Stimulated activated CD4-positive, alpha-beta T cell treated with anti-CD3 and anti-CD28 coated beads, Interleukin-15, amount 100 ng/mL, for 48 hours (primary cell): ENCODE results near the gene MYO9B.

ENCODE experiments used
- DNase-seq, 2 donors: peaks; one replicate each; pipeline ENCODE4 v3.0.0-alpha.2; 2020; ENCODE audit warnings: low read depth in 2 of 2

The MYO9B gene

DNA sequence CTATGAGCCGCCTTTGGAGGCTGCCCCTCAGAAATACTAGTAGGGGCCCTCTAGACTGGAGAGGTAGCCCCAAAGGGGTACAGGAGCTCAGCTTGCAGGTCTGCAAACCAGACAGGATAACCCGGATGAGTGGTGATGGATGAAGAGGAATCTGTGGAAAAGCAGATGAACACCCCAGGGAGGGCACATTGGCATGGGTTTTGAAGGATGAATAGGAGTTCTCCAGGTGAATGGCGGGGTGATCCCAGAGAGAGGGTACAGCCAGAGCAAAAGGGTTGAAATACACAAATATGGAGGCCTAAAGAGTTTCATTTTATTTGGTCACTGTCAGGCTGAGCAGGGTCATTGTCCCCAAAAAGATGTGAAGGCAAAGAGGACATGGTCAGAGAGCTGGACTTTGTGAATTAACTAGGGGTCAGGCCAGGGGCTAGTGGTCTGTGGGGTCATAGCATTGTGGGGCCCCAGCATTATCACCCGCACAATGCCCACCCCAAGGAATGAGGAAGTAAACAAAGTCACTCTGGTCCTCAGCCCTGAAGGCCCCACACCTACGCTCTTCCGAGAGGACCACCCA is 165.3 kb downstream of the MYO9B start:
- DNase-seq = no peak

DNA sequence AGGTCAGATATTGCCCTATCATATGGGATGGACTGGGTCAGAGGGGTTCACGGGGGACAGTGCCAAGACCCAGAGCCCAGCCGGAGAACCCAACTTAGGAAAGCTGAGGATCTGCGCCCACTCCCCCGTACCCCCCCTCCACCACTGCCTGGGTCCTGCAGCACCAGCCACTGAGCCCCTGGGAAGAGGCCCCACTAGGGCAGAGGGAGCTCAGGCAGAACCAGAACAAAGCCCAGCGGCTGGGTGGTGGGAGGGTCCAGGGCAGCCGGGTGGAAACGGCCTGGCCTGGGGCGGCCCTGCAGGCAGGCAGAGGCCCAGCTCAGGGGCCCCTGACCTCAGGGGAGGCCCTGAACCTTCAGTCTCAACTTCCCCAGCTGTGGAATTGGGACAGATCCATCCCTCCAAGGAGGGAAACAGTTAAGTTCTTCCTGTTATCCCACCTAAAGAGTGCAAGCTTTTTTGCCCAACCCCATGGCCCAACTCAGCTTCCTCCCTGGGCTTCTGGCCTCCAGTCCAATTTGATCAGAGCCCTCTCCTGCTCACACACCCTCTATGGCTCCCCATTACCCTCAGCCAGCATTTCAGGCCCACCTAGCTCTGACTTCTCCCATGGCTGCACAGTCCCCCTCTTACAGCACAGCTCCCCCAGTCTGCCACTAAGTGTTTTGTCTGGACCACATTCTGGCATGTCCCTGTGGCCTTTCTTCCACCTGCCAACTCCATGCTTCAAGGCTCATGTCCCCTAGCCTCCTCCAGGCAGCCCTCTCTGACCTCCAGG is 167.0 kb downstream of the MYO9B start:
- no peak for DNase-seq

DNA sequence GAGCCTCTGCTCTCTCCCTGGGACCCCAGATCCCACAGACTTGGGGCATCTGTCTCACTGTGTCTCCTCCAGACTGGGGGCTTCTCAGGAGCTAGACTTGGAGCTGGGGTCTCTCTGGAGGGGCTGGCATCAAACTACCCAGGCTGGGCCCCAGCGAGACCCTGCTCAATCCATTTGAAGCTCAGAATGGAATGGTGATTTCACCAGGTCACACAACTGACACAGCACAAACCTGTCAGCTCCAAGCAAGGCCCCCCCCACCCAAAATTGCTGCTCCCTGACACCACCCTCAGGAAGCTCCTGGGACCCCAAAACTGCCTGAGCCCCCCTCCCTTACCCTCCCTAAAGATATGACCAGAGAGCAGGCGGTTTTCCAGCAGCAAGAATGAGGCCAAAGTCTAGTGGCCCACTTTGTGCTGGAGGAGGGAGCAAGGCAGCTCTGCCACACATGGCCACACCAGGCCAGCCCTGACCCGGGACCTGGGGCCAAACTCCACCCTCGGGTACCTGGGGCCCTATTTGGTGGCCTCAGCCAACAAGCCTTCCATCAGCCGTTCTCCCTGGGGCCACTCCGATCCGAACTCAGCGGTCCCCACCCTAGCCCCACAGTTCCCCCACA is 167.7 kb downstream of the MYO9B start:
- no peak for DNase-seq

DNA sequence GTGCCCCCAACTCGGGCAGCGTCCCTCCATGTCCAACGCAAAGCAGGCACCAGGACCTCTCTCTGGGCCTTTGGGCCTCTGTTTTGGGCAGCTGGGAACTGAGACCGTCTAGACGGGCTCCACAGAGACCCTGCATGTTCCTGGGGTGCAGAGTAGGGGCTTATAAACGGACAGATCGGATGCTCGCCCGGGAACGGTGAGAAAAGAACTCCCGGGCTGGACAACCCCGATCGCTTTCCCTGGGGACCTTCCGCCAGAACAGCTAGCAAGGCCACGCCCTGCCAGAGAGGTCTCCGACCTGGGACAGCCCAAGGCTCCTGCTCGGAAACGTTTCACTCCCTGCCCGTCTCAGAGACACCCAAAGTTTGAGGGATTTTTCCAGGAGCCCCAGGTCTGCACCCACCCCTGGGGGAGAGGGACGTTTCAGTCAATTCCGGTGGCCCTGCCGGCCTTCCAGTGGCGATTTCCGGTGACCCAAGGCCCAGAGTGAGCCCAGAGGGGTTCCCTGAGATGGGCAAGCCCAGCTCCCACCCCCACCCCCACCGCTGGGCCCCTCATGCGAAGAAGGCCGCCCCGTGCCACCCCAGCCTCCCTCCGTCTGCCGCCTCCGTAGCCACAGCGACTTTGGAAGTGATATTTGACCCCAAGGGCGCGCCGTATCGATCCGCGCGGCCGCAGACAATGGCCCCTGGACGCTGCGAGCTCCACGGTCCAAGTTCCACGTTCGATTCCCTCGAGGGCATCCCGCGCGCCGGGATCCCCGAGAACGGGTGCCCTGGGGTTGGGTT is 168.4 kb downstream of the MYO9B start:
- DNase-seq = no peak

DNA sequence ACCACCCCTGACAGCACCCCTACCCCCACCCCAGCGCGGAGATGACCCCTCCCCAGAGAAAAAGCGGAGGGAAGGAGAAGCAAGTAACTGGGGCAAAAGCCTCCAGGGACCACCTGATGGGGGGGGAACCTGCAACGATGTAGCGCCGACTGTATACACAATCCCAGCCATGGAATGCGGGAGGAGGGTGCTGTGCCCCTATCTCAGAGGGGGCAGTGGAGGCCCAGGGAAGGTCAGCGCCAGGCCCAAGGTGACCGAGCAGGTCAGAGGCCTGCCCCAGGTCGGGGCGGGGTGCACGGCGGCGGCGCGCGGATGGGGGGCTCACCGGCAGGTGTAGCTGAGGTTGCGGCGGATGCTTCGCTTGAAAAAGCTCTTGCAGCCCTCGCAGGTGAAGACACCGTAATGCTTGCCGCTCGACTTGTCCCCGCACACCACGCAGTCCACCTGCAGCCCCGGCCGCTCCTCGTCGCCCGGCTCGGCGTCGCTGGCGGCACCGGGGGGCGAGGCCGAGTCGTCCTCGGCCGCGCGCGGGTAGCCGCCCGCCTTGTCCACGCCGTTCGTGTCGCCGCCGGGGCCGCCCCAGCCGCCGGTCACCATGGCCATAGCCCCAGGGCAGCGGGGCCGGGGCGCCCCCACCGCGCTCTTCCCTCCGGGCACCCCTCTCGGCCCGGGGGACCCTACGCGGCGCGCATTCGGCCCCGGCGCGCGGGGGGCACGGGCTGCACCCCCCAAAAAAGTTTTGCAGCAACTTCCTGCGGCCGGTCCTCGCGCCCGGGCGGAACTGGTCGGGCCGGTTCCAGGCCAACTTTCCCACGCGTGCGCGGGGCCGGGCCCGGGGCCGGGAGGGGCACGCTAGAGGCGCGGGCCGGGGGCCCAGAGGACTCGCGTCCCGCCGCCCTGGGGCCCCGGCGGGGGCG is 169.3 kb downstream of the MYO9B start:
- no peak for DNase-seq

- DNase-seq = no peak
Measured at GRCh38 chr19:17245535-17245984, 170.0 kb downstream of the MYO9B start, which contains the start of gene NR2F6. Gene NR2F6, minus strand, starts transcription at chr19:17245919. Its CDS starts 699 bp downstream, at chr19:17245220.

- no peak for DNase-seq
Measured at GRCh38 chr19:17246681-17247425, 171.3 kb downstream of the MYO9B start.

DNA sequence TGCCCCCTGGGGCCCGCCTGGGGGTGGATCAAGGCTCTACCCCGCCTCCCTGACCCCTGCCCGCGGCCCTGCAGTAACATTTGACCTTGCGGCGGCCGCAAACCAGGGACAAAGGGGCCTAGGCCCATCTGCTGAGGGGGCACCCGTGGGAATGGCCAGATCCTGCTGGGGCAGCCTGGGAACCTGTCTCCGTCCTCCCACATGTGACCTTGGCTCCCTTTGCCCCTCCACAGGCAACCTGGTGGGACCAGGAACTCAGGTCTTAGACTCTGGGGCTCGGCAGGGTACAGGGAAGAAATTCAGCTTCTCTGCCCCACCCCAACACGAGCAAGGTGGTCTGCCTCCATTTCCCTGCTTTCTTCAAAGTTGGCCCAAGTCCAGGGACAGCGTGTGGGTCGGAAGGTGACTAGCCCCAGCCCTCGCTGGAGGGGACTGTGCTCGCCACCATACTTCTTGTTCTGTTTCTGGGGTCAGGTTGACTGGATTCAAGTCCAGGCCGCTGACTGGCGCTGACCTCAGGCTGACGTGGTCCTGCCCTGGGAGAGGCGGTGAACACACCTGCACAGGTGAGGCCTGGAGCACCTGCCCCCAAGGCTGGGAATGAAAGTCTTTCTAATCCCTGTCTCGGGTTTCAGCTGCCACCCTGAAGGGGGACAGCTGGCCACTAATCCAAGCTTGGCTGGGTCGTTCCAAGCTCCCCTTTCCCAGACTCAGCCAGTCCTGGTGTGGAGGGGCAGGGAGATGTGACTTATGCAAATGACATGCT is 172.6 kb downstream of the MYO9B start:
- DNase-seq = no peak

DNA sequence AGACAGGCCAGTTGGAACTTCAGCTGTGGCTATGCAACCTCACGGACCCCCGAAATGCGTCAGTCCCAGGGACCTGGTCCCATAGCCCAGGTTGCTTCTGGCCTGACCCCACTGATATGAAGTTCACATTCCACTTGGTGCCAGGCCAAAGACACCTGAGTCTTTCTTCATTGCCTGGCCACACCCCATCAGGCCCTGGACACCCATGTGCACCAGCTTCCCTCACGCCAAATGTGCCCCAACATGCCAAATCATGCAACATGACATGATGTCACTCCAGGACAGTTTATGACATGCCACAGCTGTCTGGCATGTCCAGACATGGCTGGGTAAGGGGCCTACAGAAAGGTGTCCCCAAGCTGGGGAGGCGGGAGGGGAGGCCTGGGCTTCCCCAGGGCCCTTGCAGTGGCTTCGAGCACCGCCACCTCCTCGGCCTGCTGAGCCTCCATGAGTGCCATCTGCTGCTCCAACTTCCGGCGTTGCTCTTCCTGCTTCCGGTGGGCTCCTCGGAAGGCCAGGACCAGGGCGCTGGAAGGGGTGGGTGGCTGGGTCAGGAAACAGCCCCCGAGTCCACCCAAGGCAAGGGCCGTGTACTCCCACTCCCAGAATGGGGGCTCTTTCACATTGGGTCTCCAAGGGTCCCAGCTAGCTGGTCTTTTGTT is 174.4 kb downstream of the MYO9B start:
- DNase-seq = no peak

- DNase-seq = no peak
Measured at GRCh38 chr19:17254636-17255035, 179.1 kb downstream of the MYO9B start.

DNA sequence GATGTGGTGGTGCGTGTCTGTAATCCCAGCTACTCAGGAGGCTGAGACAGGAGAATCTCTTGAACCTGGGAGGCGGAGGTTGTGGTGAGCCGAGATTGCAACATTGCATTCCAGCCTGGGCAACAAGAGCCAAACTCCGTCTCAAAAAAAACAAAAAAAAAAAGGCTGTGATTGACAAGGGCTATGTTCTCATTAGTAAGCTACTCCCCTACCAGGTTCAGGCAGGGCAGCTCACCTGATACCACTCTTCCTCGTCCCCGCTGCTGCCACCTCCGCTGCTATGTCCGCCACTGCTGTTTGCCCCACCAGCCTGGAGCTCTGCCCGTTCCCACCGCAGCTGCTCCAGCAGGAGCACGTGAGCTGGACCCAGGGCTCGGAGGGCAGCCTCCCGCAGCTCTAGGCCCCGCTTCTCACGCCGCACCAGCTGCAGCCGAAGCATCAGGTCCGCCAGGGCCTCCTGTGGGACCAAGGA is 179.6 kb downstream of the MYO9B start:
- no peak for DNase-seq

DNA sequence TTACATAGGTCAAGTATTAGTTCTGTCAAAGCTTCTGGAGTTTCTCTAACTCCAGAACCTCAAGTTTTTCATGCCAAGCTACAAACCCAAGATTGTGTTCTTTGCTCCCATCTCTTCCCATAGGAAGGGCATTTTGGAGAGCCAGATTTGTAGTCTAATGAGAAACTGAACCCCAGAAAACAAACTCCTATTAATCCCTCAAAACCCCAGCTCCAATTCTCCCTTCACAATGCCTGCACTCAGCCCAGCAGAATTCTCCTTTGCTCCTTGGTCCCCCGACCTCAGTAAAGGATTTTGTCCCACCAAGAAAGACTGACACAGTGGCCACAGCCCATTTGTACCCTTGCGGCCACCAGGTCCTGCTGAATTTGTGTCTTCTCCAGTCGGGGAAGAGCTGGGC is 180.6 kb downstream of the MYO9B start:
- no peak for DNase-seq

DNA sequence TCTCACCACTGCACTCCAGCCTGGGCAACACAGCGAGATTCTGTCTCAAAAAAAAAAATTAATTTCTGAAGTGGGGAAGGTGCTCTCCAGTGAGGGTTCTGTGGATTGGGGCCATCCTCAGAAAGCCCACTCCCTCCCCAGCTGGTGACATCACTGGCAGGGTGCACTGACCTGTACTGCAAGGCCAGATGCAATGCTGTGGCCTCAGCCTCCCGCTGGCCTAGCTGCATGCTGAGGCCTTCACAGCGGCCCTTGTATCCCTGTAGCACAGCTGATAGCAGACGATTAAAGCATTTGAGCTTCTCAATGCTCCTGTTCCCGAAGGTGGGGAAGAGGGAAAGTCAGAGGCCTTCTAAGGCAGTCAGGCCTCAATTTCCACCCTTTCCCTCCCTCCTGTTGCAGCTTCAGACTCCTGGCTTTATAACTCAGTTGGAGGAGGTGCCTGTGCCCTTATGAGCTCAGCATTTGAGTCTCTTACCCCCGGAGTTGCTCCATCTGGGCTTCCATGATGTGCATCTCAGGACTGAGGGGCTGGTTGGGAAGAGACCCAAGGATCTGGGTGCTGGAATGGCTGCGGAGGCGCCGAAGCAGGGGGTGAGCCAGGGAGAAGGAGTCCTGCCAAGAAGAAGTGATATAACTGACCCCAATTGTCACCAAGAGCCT is 183.7 kb downstream of the MYO9B start:
- DNase-seq = no peak

DNA sequence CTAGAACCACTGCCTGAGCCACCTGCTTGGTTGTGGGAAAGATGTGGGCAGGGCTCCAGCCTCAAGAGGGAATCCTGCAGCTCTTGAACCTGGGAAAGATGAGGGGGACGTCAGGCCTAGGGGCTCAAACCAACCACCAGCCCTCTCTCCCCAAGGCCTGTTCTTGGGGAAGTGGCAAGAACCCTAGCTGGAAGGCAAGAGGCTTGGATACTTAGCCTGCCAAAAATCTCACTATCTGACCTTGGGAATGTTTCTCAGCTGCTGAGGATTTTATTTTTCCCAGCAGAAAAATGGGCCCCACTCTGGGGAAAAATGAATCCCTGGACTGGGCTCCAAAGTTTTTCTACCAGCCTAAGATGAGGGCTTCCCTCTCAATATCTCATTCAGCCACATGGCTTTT is 184.4 kb downstream of the MYO9B start:
- DNase-seq = no peak

DNA sequence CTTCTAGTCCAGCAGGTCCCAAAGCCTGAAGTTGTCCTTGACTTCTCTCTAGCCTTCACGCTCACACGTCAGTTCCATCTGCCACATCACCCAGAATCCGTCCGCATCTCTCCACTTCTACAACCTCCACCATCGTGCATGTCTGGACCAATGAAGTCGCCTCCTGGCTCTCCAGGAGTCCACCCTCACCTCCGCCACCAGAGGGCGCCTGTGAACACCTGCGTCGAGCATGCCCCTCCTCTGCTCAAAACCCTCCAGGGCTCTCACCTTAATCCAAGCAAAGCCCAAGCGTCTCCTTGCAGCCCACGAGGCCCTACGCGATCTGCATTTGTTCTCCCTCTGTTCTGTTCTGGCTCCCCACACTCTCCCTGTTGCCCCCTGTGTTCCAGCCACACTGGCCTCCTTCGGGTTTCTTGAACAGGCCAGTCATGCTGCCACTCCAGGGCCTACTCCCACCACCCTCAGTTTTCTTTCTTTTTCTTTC is 185.3 kb downstream of the MYO9B start:
- DNase-seq = peak; percentile 83 to 89

GRCh38 chr19:17262557-17262956 is 187.0 kb downstream of the MYO9B start:
- DNase-seq = no peak
